ENCODE results near the gene HOXB1. TPM values are rescaled to one million over a fixed set of nuclear protein-coding genes. Genes with fewer than 3 reads are reported as not detected.
A peak's percentile ranks its signal among the peaks of the same experiment; 100 is the strongest.

Gene HOXB1
- total and polyA plus RNA-seq, 2 of the 13 experiments (the other 11 are each of a cell fraction or from before 2014, with no cell fraction given): not detected

DNA sequence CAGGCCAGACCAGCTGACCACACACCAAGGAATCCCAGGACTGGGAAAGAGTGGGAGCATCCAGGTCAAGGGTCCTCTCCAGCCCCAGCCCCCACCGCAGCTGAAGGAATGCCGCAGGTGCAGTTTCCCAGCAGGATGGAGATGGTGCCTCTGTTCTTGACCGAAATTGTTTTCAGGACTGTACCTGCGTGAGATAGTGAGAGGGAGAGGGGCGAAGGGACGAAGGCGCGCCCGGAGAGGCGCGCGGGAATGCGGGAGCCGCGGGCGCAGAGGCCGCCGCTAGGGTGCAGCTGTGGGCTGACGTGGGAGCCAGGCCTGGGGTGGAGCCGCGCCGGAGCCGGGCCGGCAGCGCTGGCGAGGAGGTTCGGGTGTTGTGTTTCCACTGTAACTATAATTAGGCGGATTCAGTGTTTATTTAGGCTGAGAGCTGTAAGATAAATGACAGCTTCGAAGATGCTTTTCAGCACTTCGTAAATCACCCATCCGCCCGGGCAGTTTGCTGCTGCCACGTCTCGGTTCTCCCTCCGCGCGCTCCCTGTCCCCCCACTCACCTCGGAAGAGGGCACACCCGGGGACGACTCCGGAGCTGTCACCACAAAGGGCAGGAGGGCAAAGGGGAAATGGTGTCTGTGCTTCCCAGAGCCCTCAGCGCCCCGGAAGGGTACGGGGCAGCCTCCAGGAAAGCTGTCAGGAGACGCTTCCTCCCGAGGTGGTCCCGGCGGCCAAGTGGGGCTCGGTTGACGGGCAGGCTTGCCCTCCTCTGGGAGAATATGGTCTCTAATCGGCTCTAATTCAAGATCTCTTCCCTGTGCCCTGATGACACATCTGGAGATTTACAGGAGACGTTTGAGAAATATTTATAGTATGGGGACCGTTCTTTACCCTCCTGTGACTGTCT, 38.2 kb downstream of the HOXB1 start (continued):
- TF ChIP-seq, protein P1, sequence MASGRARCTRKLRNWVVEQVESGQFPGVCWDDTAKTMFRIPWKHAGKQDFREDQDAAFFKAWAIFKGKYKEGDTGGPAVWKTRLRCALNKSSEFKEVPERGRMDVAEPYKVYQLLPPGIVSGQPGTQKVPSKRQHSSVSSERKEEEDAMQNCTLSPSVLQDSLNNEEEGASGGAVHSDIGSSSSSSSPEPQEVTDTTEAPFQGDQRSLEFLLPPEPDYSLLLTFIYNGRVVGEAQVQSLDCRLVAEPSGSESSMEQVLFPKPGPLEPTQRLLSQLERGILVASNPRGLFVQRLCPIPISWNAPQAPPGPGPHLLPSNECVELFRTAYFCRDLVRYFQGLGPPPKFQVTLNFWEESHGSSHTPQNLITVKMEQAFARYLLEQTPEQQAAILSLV (CRISPR knock-in tag; IDR thresholded peaks at IDR 0.05; ENCODE audit: borderline replicate concordance): no peak
- TF ChIP-seq ZNF441 (CRISPR knock-in tag; IDR thresholded peaks at IDR 0.05; ENCODE audit: borderline replicate concordance) (no peak), XRCC5 (optimal IDR thresholded peaks at IDR 0.05; ENCODE audit: low read length) (peak; percentile 72), HDAC6 (IDR thresholded peaks at IDR 0.05; ENCODE audit: low read depth, low read length) (no peak), MEIS2 (CRISPR knock-in tag; IDR thresholded peaks at IDR 0.05) (no peak), ZSCAN29 (CRISPR knock-in tag; conservative IDR thresholded peaks at IDR 0.05) (no peak), ZNF34 (CRISPR knock-in tag; IDR thresholded peaks at IDR 0.05; ENCODE audit: borderline replicate concordance) (no peak), ZNF124 (CRISPR knock-in tag; IDR thresholded peaks at IDR 0.05) (no peak), MAZ (IDR thresholded peaks at IDR 0.05; ENCODE audit: borderline replicate concordance, low read depth, low read length) (peak; percentile 26; the same call in 1 of the 2 replicates), MAZ (CRISPR knock-in tag; IDR thresholded peaks at IDR 0.05; ENCODE audit: low read depth) (no peak)
- TF ChIP-seq, protein P2, sequence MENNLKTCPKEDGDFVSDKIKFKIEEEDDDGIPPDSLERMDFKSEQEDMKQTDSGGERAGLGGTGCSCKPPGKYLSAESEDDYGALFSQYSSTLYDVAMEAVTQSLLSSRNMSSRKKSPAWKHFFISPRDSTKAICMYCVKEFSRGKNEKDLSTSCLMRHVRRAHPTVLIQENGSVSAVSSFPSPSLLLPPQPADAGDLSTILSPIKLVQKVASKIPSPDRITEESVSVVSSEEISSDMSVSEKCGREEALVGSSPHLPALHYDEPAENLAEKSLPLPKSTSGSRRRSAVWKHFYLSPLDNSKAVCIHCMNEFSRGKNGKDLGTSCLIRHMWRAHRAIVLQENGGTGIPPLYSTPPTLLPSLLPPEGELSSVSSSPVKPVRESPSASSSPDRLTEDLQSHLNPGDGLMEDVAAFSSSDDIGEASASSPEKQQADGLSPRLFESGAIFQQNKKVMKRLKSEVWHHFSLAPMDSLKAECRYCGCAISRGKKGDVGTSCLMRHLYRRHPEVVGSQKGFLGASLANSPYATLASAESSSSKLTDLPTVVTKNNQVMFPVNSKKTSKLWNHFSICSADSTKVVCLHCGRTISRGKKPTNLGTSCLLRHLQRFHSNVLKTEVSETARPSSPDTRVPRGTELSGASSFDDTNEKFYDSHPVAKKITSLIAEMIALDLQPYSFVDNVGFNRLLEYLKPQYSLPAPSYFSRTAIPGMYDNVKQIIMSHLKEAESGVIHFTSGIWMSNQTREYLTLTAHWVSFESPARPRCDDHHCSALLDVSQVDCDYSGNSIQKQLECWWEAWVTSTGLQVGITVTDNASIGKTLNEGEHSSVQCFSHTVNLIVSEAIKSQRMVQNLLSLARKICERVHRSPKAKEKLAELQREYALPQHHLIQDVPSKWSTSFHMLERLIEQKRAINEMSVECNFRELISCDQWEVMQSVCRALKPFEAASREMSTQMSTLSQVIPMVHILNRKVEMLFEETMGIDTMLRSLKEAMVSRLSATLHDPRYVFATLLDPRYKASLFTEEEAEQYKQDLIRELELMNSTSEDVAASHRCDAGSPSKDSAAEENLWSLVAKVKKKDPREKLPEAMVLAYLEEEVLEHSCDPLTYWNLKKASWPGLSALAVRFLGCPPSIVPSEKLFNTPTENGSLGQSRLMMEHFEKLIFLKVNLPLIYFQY (CRISPR knock-in tag; IDR thresholded peaks at IDR 0.05; ENCODE audit: borderline replicate concordance): no peak
- TF ChIP-seq, protein P3, sequence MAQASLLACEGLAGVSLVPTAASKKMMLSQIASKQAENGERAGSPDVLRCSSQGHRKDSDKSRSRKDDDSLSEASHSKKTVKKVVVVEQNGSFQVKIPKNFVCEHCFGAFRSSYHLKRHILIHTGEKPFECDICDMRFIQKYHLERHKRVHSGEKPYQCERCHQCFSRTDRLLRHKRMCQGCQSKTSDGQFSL (CRISPR knock-in tag; IDR thresholded peaks at IDR 0.05): no peak
- TF ChIP-seq, protein P4, sequence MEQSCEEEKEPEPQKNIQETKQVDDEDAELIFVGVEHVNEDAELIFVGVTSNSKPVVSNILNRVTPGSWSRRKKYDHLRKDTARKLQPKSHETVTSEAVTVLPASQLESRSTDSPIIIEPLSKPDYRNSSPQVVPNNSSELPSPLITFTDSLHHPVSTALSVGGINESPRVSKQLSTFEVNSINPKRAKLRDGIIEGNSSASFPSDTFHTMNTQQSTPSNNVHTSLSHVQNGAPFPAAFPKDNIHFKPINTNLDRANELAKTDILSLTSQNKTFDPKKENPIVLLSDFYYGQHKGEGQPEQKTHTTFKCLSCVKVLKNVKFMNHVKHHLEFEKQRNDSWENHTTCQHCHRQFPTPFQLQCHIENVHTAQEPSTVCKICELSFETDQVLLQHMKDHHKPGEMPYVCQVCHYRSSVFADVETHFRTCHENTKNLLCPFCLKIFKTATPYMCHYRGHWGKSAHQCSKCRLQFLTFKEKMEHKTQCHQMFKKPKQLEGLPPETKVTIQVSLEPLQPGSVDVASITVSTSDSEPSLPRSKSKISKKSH (CRISPR knock-in tag; IDR thresholded peaks at IDR 0.05; ENCODE audit: borderline replicate concordance): no peak
- TF ChIP-seq, protein P5, sequence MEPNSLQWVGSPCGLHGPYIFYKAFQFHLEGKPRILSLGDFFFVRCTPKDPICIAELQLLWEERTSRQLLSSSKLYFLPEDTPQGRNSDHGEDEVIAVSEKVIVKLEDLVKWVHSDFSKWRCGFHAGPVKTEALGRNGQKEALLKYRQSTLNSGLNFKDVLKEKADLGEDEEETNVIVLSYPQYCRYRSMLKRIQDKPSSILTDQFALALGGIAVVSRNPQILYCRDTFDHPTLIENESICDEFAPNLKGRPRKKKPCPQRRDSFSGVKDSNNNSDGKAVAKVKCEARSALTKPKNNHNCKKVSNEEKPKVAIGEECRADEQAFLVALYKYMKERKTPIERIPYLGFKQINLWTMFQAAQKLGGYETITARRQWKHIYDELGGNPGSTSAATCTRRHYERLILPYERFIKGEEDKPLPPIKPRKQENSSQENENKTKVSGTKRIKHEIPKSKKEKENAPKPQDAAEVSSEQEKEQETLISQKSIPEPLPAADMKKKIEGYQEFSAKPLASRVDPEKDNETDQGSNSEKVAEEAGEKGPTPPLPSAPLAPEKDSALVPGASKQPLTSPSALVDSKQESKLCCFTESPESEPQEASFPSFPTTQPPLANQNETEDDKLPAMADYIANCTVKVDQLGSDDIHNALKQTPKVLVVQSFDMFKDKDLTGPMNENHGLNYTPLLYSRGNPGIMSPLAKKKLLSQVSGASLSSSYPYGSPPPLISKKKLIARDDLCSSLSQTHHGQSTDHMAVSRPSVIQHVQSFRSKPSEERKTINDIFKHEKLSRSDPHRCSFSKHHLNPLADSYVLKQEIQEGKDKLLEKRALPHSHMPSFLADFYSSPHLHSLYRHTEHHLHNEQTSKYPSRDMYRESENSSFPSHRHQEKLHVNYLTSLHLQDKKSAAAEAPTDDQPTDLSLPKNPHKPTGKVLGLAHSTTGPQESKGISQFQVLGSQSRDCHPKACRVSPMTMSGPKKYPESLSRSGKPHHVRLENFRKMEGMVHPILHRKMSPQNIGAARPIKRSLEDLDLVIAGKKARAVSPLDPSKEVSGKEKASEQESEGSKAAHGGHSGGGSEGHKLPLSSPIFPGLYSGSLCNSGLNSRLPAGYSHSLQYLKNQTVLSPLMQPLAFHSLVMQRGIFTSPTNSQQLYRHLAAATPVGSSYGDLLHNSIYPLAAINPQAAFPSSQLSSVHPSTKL (CRISPR knock-in tag; IDR thresholded peaks at IDR 0.05): no peak
- TF ChIP-seq, protein P6, sequence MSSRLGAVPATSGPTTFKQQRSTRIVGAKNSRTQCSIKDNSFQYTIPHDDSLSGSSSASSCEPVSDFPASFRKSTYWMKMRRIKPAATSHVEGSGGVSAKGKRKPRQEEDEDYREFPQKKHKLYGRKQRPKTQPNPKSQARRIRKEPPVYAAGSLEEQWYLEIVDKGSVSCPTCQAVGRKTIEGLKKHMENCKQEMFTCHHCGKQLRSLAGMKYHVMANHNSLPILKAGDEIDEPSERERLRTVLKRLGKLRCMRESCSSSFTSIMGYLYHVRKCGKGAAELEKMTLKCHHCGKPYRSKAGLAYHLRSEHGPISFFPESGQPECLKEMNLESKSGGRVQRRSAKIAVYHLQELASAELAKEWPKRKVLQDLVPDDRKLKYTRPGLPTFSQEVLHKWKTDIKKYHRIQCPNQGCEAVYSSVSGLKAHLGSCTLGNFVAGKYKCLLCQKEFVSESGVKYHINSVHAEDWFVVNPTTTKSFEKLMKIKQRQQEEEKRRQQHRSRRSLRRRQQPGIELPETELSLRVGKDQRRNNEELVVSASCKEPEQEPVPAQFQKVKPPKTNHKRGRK (CRISPR knock-in tag; IDR thresholded peaks at IDR 0.05): no peak
